T-helper 2 cell treated with Interferon-gamma antibody and Interleukin-4, amounts not matched to agents 5 μg/mL and 100 μg/mL, for 36 hours (primary cell): ENCODE results near the gene DBNDD1.
"Not testable (repeated sequence)": the region's sequence is repeated elsewhere in the genome, so short reads cannot be mapped to it uniquely, and the experiment has no call there.

ENCODE experiments used
- DNase-seq: peaks from one replicate; pipeline ENCODE4 v3.0.0; 2021; ENCODE audit warnings: low spot score
- H3K27ac Mint-ChIP-seq: one replicate; pipeline ENCODE4 v1.8.0; 2021; ENCODE audit warnings: mild to moderate bottlenecking, mixed read lengths
- H3K27me3 Mint-ChIP-seq: one replicate; pipeline ENCODE4 v1.8.0; 2021; ENCODE audit warnings: low read depth, mixed read lengths
- H3K36me3 Mint-ChIP-seq: one replicate; pipeline ENCODE4 v1.8.0; 2021; ENCODE audit warnings: low read depth, mixed read lengths
- H3K4me1 Mint-ChIP-seq: one replicate; pipeline ENCODE4 v1.8.0; 2021; ENCODE audit warnings: low read depth, mixed read lengths
- H3K4me3 Mint-ChIP-seq: one replicate; pipeline ENCODE4 v1.8.0; 2022; ENCODE audit warnings: mild to moderate bottlenecking, moderate library complexity, mixed read lengths
- H3K9me3 Mint-ChIP-seq: one replicate; pipeline ENCODE4 v1.8.0; 2021; ENCODE audit warnings: mixed read lengths

DBNDD1 gene

GRCh38 chr16:89996178-89996489 lies 23.1 kb downstream of the DBNDD1 start:
- Mint-ChIP-seq H3K27ac (peak overlapping the region; percentile 85), H3K27me3 (no peaks in the 10 kb centered on the region), H3K36me3 (peaks cover 61% of the 10 kb centered on the region), H3K4me1 (peaks cover 2% of the 10 kb centered on the region), H3K9me3 (peaks cover 17% of the 10 kb centered on the region), H3K4me3 (no peak overlapping the region)
- DNase-seq: no peak

GRCh38 chr16:89995475-89996177 lies 23.6 kb downstream of the DBNDD1 start:
- DNase-seq: peak; percentile 64
- H3K36me3 Mint-ChIP-seq: peaks cover 66% of the 10 kb centered on the region
- H3K9me3 Mint-ChIP-seq: peaks cover 17% of the 10 kb centered on the region
- H3K4me1 Mint-ChIP-seq, H3K4me3 Mint-ChIP-seq, H3K27me3 Mint-ChIP-seq: not testable (repeated sequence)
- peak overlapping the region; percentile 85 for H3K27ac Mint-ChIP-seq

- not testable (repeated sequence) for H3K4me3 Mint-ChIP-seq, H3K27me3 Mint-ChIP-seq, H3K4me1 Mint-ChIP-seq
- Mint-ChIP-seq H3K36me3 (peaks cover 68% of the 10 kb centered on the region), H3K9me3 (peaks cover 17% of the 10 kb centered on the region), H3K27ac (peak overlapping the region; percentile 85)
- DNase-seq: peak; percentile 62
These were observed 24.4 kb downstream of the DBNDD1 start for GRCh38 chr16:89994721-89995474.

- DNase-seq: no peak
- Mint-ChIP-seq H3K4me1 (no peaks in the 10 kb centered on the region), H3K36me3 (peaks cover 69% of the 10 kb centered on the region), H3K9me3 (peaks cover 17% of the 10 kb centered on the region), H3K27ac (peak overlapping the region; percentile 85), H3K4me3 (no peak overlapping the region), H3K27me3 (no peaks in the 10 kb centered on the region)
These were observed 24.9 kb downstream of the DBNDD1 start for GRCh38 chr16:89994389-89994720.

GRCh38 chr16:89993971-89994370 lies 25.3 kb downstream of the DBNDD1 start:
- H3K4me3 Mint-ChIP-seq: no peak overlapping the region
- no peaks in the 10 kb centered on the region for H3K27me3 Mint-ChIP-seq
- no peak for DNase-seq
- no peaks in the 10 kb centered on the region for H3K4me1 Mint-ChIP-seq
- peaks cover 17% of the 10 kb centered on the region for H3K9me3 Mint-ChIP-seq
- peaks cover 73% of the 10 kb centered on the region for H3K36me3 Mint-ChIP-seq
- H3K27ac Mint-ChIP-seq: no peak overlapping the region

- Mint-ChIP-seq H3K36me3 (peaks cover 77% of the 10 kb centered on the region), H3K9me3 (peaks cover 17% of the 10 kb centered on the region), H3K27me3 (no peaks in the 10 kb centered on the region), H3K4me1 (no peaks in the 10 kb centered on the region), H3K27ac (no peak overlapping the region), H3K4me3 (no peak overlapping the region)
- DNase-seq: no peak
These were observed 25.9 kb downstream of the DBNDD1 start for GRCh38 chr16:89993377-89993776.

GRCh38 chr16:89990799-89991198 lies 28.5 kb downstream of the DBNDD1 start:
- peaks cover 69% of the 10 kb centered on the region for H3K36me3 Mint-ChIP-seq
- H3K27me3 Mint-ChIP-seq: no peaks in the 10 kb centered on the region

GRCh38 chr16:89988951-89989350 lies 30.3 kb downstream of the DBNDD1 start:
- no peaks in the 10 kb centered on the region for H3K4me1 Mint-ChIP-seq
- H3K27me3 Mint-ChIP-seq: no peaks in the 10 kb centered on the region
- no peak overlapping the region for H3K4me3 Mint-ChIP-seq
- peaks cover 62% of the 10 kb centered on the region for H3K36me3 Mint-ChIP-seq
- H3K27ac Mint-ChIP-seq: no peak overlapping the region
- DNase-seq: no peak
- no peaks in the 10 kb centered on the region for H3K9me3 Mint-ChIP-seq

More at GRCh38 chr16:89990799-89991198, 28.5 kb downstream of the DBNDD1 start:
- no peaks in the 10 kb centered on the region for H3K4me1 Mint-ChIP-seq
- H3K9me3 Mint-ChIP-seq: peaks cover 11% of the 10 kb centered on the region
- no peak overlapping the region for H3K27ac Mint-ChIP-seq
- no peak overlapping the region for H3K4me3 Mint-ChIP-seq
- no peak for DNase-seq

GRCh38 chr16:89987169-89987568 lies 32.1 kb downstream of the DBNDD1 start:
- Mint-ChIP-seq H3K4me3 (no peak overlapping the region), H3K27ac (no peak overlapping the region), H3K36me3 (peaks cover 54% of the 10 kb centered on the region), H3K27me3 (no peaks in the 10 kb centered on the region), H3K9me3 (no peaks in the 10 kb centered on the region), H3K4me1 (no peaks in the 10 kb centered on the region)
- no peak for DNase-seq

GRCh38 chr16:89986600-89986999 lies 32.7 kb downstream of the DBNDD1 start:
- H3K27ac Mint-ChIP-seq: no peak overlapping the region
- no peak for DNase-seq
- no peaks in the 10 kb centered on the region for H3K27me3 Mint-ChIP-seq
- H3K4me3 Mint-ChIP-seq: no peak overlapping the region
- no peaks in the 10 kb centered on the region for H3K4me1 Mint-ChIP-seq
- H3K9me3 Mint-ChIP-seq: no peaks in the 10 kb centered on the region
- H3K36me3 Mint-ChIP-seq: peaks cover 53% of the 10 kb centered on the region

- Mint-ChIP-seq H3K4me1 (no peaks in the 10 kb centered on the region), H3K27me3 (no peaks in the 10 kb centered on the region), H3K4me3 (no peak overlapping the region), H3K9me3 (no peaks in the 10 kb centered on the region), H3K27ac (no peak overlapping the region), H3K36me3 (peaks cover 45% of the 10 kb centered on the region)
- DNase-seq: no peak
These were observed 34.0 kb downstream of the DBNDD1 start for GRCh38 chr16:89985219-89985618.

- Mint-ChIP-seq H3K4me1 (no peaks in the 10 kb centered on the region), H3K36me3 (peaks cover 47% of the 10 kb centered on the region), H3K27ac (no peak overlapping the region), H3K4me3 (no peak overlapping the region), H3K27me3 (no peaks in the 10 kb centered on the region), H3K9me3 (no peaks in the 10 kb centered on the region)
- no peak for DNase-seq
These were observed 35.0 kb downstream of the DBNDD1 start for GRCh38 chr16:89984216-89984615.

- Mint-ChIP-seq H3K9me3 (no peaks in the 10 kb centered on the region), H3K4me1 (no peaks in the 10 kb centered on the region), H3K4me3 (no peak overlapping the region), H3K27me3 (no peaks in the 10 kb centered on the region), H3K27ac (peak overlapping the region; percentile 45), H3K36me3 (peaks cover 47% of the 10 kb centered on the region)
- DNase-seq: no peak
These were observed 35.7 kb downstream of the DBNDD1 start for GRCh38 chr16:89983536-89983935.

GRCh38 chr16:89982318-89982717 lies 36.9 kb downstream of the DBNDD1 start:
- Mint-ChIP-seq H3K36me3 (peaks cover 52% of the 10 kb centered on the region), H3K4me1 (no peaks in the 10 kb centered on the region), H3K9me3 (no peaks in the 10 kb centered on the region), H3K27me3 (no peaks in the 10 kb centered on the region), H3K4me3 (no peak overlapping the region), H3K27ac (no peak overlapping the region)
- no peak for DNase-seq

- DNase-seq: no peak
- no peaks in the 10 kb centered on the region for H3K9me3 Mint-ChIP-seq
- H3K36me3 Mint-ChIP-seq: peaks cover 46% of the 10 kb centered on the region
- no peak overlapping the region for H3K27ac Mint-ChIP-seq
- H3K4me3 Mint-ChIP-seq: no peak overlapping the region
- no peaks in the 10 kb centered on the region for H3K27me3 Mint-ChIP-seq
- H3K4me1 Mint-ChIP-seq: no peaks in the 10 kb centered on the region
These were observed 37.8 kb downstream of the DBNDD1 start for GRCh38 chr16:89981414-89981813.
